CD4-positive, alpha-beta T cell treated with Interleukin-21 for 1 hour (primary cell): ENCODE measurements around the gene HS3ST4.

Experiments
- DNase-seq: peaks from one replicate; pipeline ENCODE4 v3.0.0-alpha.2; 2020

Gene HS3ST4

GRCh38 chr16:26120729-26121128, 429.0 kb downstream of the HS3ST4 start:
- DNase-seq, result no peak

GRCh38 chr16:26128296-26128695, 436.5 kb downstream of the HS3ST4 start:
- no peak for DNase-seq

- DNase-seq, result no peak
Observed at GRCh38 chr16:26129997-26130396, 438.2 kb downstream of the HS3ST4 start.

GRCh38 chr16:26133416-26134093, 441.8 kb downstream of the HS3ST4 start:
- DNase-seq, result no peak

- DNase-seq, result no peak
Observed at GRCh38 chr16:26134588-26134987, 442.8 kb downstream of the HS3ST4 start.

- no peak for DNase-seq
Observed at GRCh38 chr16:26137956-26138355, 446.2 kb downstream of the HS3ST4 start.

- no peak for DNase-seq
Observed at GRCh38 chr16:26139091-26139490, 447.3 kb downstream of the HS3ST4 start.

- DNase-seq, result no peak
Observed at GRCh38 chr16:26139884-26140283, 448.1 kb downstream of the HS3ST4 start.

GRCh38 chr16:26149364-26150190, 457.8 kb downstream of the HS3ST4 start:
- DNase-seq, result no peak

- no peak for DNase-seq
Observed at GRCh38 chr16:26155221-26155620, 463.5 kb downstream of the HS3ST4 start.

GRCh38 chr16:26157319-26157718, 465.6 kb downstream of the HS3ST4 start:
- DNase-seq, result no peak

GRCh38 chr16:26158142-26158759, 466.5 kb downstream of the HS3ST4 start:
- no peak for DNase-seq

- DNase-seq, result no peak
Observed at GRCh38 chr16:26161461-26162180, 469.9 kb downstream of the HS3ST4 start.

- DNase-seq, result no peak
Observed at GRCh38 chr16:26169473-26169872, 477.7 kb downstream of the HS3ST4 start.

GRCh38 chr16:26175944-26176343, 484.2 kb downstream of the HS3ST4 start:
- no peak for DNase-seq

- DNase-seq, result no peak
Observed at GRCh38 chr16:26177438-26177837, 485.7 kb downstream of the HS3ST4 start.

GRCh38 chr16:26178298-26178697, 486.5 kb downstream of the HS3ST4 start:
- no peak for DNase-seq

GRCh38 chr16:26186091-26186615, 494.4 kb downstream of the HS3ST4 start:
- no peak for DNase-seq
